Raji (cell line): Measurements from ENCODE around the gene ACAP1.

ENCODE experiments used
- POLR2A ChIP-seq: IDR thresholded peaks from 2 replicates; pipeline ENCODE4 v1.6.1; 2011; ENCODE audit warnings: low read depth, low read length, control low read depth; ENCODE audit not compliant: insufficient read depth

The ACAP1 gene

DNA sequence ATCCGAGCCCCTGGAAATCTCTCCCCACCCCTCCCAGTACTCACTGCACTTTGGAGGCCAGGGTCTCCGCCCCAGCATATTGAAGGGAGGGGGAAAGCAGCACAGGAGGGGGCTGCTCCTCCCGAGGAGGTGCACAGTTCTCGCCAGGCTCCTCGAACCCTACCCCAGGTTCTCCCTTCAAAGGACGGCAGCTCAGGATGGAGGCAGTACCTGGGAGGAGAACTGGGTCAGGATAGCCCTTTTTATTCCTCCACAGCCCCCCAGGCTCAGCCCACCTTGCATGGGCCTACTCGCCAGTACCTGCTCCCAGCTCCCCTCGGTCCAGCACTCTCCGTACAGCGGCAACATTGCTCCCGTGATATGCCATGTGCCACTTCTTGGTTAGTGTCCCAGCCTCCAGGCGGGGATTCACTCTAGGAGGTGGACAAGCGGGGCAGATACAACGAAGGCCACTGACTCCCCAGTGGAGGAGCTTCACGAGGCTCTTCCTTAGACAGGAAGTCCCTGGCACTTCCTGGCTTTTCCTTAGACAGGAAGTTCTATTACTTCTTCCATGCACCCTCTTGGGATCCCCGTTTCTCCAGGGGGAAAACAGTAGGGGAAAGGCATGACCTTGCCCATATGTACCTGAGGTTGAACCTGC, 19.0 kb upstream of the ACAP1 start:
- no peak for TF ChIP-seq POLR2A

DNA sequence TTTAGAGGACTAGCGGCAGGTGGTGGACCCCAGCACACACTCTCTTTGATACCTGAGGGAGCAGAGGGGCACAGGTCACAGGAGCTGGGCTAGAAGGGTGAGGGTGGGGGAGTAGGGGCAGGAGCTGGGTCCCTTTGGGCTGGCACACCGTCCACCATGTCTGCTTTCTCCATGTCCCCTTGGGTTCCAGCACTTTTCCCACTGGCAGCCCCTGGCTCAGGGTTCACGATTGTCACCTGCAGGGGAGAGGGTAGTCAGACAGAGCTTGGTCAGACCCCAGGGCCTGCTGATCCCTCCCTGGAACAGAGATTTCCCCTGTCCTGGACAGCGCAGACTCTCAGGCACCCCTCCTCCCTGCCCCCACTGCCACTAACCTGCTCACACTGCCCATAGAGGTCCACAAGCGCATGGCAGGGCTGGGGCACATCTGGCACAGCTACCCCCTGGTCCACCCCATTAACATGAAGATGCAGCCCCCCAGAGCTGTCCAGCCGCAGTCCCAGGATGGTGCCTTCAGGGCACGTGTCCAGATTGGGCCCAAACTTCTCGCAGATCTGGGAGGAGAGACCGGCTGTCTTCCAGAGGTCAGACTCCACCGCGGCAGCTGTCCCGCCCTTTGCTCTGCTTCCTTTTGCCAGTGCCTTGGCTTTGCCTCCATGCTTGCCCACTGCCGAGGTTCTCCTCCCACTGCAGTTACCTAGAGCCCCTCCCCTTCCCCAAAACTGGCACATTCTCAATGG, 18.0 kb upstream of the ACAP1 start:
- TF ChIP-seq POLR2A = no peak

DNA sequence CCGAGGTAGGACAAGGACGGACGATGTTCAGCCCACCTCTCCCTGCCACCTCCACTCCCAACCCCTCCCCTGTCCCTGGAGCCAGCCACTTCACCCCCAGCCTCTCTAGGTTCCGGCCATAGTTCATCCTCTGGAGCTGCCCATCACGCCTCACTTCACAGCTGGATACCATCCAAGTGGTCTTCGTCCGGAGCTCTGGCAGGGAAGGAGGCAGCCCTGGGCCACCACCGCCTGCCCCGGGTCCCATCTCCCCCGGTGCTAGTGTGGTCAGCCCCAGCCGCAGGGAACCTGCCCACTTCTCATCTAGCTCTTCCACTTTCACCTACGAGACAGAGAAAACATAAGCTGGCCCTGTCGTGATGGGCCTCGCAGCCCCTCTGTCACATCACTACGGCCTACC, 14.9 kb upstream of the ACAP1 start:
- TF ChIP-seq POLR2A = no peak

DNA sequence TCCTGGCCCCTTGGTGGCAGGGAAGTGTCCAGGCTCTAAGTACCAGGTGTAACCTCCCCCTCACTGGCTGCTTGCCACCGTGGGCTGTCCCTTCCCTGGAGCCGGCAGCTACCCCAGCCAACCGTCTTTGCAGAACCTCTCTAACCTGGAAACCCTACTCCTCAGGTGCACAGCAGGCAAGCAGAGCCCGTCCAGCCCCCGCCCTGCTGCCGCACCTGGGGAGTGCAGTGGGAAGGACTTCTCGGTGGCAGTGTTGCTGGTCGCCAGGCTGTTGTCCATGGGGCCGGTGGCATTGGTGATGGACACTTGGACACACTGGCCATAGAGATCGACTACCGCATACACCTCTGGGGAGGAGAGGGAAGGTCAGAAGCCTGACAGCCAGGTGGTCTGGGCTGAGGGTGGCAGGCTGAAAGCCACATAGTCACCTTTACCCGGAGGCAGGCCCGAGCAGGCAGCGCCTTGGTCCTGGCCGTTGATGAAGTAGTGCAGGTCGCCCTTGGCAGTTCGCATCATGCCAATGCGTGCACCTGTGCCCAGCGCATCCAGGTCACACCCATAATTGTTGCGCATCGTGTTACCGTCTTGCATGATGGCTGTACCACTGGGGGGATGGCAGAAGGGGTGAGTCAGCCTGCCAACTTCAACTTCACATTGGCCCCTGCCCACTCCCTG, 13.7 kb upstream of the ACAP1 start:
- no peak for TF ChIP-seq POLR2A

DNA sequence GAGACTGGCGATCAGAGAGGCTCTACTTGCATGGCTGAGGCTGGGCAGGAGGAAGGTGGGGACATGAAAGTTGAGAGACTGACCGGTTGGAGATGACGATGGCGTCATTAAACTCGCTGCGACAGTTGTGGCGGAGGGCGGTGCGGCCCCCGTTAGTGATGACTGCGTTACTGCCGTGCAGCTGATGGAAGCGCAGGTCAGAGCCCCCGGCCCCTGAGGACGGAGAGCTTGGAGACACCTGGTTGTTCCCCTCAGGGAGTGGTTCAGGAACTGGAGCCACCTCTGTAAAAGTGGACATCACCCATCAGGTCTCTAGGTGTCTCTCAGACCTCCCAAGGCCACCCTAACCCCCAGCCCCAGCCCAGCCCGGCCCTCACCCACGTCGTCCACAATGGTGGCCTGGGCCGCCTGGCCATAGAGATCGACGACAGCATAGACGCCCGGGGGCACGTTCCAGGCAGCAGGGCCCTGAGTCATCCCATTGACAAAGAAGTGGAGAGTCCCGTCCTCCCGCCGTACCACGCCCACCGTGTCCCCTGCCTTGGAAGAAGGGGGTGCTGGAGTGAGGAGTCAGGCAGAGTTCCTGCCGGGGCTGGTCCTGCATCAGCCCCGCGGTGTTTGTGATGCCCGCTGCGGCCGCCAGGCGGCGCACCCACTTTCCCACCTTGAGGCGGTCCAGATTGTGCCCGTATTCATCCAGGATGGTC, 12.4 kb upstream of the ACAP1 start:
- no peak for TF ChIP-seq POLR2A

DNA sequence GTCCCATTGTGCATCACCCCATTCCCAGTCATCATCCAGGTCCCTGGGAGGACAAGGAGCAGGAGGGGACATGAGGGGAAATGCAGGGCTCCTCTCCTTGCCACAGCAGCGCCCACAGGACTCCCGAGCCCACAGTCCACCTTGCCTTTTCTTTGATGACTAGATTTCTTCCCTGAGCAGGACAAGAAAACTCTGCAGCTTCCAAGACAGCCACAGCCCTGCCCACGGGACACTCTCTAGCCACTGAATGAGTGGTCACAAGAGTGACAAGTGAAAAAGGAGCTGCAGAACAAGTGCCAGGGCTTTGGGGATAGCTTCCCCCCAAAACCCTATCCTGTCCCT, 11.9 kb upstream of the ACAP1 start:
- no peak for TF ChIP-seq POLR2A

DNA sequence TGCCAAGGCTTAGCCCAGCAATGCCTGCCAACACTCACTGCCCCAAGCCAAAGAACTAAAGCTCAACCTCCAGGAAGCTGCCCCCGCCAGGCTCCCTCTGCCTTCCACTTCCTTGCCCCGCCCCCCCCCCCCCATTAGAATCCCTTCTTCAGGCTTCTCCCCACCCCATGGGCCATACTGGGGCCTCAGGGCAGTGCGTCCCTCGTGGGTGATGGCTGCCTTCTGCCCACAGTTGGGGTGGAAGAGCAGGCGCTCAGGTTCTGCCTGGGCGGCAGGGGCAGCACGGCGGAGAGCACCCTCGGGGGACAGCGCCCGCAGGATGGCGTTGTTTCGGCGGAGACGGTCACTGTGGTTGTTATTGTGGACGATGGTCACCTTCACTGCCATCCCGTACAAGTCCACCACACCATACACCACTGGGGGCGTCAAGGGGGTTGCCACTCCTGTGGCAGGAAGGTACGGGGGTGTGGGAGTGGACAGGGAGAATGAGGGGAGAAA, 11.2 kb upstream of the ACAP1 start:
- TF ChIP-seq POLR2A = no peak

DNA sequence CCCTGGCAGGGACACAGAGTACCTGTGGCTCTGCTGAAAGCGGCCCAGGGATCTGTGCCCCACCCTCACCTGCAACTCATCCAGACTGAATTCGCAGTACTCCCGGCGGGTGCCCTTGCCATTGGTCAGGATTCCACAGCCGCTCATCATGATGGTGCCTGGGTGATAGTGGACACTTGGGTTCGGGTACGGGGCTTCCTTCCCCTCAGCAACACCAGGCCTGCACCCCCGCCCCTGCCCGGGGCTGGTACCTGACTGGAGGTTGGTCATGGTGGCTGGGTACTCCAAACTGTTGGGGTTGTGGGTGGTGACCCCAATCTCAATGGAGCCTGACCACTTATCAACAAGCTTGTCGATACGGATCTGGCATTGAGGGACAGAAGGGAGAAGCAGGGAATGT, 10.1 kb upstream of the ACAP1 start:
- no peak for TF ChIP-seq POLR2A

DNA sequence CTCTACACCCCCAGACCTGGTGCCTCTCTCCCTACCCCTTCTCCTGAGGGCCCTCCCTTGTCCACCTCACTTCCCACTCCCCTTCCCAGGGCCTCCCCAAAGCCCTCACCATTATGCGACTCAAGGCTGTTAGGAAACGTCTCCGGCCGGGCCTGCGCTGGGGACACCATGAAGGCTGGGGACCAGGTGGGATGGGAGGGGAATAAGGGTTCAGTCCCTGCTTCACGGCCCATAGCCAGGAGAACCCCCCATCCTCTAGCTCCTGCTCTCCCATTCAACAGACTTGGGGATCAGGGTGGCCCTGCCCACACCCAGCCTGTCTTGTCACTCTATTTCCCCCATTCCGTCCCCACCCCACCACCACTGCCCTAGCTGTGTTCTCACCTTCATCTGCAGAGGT, 9.3 kb upstream of the ACAP1 start:
- no peak for TF ChIP-seq POLR2A

DNA sequence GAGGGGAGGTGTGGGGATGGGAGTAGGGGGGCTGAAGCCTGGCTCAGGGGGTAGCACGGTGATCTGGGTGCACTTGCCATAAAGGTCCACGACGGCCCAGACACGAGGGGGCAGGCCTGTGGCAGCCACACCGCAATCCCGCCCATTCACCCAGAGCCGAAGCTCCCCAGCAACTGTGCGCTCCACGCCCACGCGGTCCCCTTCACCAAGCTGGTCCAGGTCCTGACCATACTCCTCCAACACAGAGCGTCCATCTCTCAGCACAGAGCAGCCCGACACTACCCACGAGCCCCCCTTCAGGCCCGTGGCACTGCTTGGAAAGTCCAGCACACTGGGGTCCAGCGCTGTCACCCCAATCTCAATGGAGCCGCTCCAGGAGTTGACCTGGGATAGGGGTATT, 8.8 kb upstream of the ACAP1 start:
- TF ChIP-seq POLR2A = no peak

DNA sequence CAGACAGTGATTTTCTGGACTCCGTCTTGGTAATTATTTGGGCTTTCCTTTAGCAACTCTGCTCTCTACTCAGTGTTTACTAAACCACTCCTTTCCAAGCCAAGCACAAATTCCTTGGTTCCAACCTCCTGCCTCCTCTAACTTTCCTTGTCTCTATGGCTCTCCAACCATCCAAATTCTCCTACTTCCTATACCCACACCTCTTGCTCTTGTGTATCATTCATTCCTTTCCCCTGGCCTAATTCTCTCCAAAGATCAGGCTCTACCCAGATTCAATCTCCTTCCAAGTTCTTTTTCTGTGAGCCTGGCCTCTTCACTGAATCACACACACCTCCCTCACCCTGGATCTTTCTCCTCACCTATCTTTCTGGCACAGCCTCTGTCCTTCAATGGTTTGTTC, 8.3 kb upstream of the ACAP1 start:
- TF ChIP-seq POLR2A = no peak

DNA sequence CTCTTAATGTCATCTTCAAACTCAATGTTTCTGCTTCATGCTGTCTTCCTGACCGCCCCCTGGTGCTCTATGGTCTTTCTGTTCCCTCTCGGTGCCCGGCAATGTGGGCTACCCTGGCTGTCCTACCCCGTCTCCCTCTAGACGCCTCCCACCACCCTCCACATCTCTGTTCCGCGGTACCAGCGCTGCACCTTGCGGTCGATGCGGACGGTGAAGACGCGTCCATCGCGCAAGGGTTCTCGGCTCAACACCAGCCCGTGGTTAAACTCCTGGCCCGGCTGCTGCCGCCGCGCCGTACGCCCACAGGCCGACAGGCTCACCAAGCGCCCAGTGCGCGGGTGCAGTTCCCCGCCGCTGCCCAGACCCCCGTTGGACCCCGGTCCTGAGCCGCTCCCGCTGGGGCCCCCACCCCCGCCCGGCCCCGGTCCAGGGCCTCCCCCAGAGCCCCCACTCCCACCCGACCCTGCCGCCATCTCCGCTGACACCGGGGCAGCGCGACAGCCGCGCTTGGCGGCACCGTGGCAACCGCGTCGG, 7.4 kb upstream of the ACAP1 start, which contains the start of gene NEURL4:
Gene NEURL4, minus strand, starts transcription at position 496 of the 534 bp plus-strand sequence. Its CDS starts 23 bp downstream, at position 473.
- no peak for TF ChIP-seq POLR2A

DNA sequence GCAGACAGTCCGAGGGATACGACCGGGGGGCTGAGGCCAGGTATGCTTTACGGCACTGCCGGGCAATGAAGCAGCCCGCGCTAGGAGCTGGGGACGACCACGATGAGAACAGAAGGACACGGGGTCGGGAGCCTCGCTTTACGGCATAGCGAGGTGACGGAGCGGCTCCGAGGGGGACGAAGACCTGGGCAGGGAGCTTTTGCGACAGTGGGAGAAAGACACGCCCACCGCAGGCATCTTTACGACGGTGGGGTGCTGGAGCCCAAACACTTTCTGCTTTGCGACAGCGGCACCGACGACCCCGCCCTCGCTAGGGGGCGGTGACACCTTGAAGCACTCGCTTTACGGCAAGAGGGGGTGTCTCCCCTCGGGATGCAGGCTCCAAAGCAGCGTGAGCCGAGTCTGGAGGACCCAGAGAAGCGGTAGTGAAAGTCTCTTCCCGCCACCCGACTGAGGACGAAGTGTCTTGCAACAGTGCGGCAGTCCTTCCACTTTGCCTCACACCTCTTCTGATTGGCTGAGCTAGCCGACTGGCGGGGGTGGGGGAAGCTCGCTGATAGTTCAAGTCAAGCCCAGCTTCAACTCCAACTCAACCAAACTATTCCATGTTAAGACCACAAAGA, 6.8 kb upstream of the ACAP1 start:
- TF ChIP-seq POLR2A = peak; percentile 94

DNA sequence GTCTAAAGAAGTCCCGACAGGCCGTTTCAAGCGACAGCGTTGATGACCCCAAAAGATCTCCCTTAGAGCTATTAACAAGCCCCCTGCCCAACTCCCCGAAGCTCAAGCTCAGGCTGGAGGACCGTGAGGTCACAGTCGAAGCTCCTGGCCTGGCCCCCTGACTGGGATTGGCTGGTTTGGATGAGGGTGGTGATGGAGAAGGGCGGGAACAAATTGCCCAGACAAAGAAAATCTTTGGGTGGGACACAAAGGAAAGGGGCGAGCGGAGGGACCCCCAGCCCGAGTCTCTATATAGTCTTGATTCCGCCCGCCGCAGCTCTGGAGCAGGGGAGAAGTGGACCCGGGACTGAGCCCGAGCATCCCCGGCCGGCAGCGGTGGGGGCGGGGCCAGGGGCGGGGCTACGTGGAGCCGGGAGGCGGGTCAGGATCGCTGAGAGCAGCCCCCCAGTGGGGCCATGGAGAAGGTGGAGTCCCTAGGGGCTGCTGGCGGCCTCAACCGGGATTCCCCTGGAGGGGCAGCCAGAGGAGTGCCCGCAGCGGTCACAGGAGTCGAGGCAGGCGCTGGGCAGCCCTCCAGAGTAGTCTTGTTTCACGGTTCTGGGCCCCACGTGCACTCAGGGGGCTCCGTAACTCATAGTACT, 6.2 kb upstream of the ACAP1 start:
- TF ChIP-seq POLR2A = peak; percentile 48; the same call in 1 of the 2 replicates
